OCI-LY1 (cell line): ENCODE data around the gene HECW1.

Experiments used
- EZH2 ChIP-seq: fragments of 200-600 bp; sonication (generic), shearing (Covaris generic); IDR thresholded peaks from 2 replicates; pipeline ENCODE4 v1.8.0; 2017; ENCODE audit warnings: borderline replicate concordance, mixed run types, mild to moderate bottlenecking, antibody characterized with exemption, low read length, moderate library complexity, mixed read lengths
- TF ChIP-seq, protein P1 (sequence below): fragments of 200-600 bp; sonication (generic), shearing (Covaris generic); IDR thresholded peaks from 2 replicates; pipeline ENCODE4 v1.5.1; 2017; ENCODE audit warnings: mild to moderate bottlenecking, antibody characterized with exemption, low read length, moderate library complexity, mixed read lengths

DNA sequence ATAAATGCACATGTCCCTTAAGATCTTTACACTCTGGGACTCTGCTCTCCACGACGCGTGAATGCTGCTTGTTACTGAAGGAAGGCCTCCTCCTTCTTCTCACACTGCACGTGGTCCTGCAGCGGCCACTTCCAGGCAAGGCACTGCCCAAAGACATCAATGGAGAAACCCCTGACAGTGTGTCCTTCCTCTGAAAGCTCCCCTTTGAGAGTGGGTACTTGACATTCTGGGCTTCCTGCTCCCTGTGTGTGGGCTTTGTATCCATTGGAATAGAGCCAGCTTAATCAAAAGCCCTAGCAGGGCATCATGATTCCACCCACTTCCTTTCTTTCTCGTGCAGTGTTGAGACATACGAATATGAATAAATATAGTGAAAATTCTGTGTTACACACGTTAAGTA lies 400.8 kb downstream of the HECW1 start:
- TF ChIP-seq, protein P1, sequence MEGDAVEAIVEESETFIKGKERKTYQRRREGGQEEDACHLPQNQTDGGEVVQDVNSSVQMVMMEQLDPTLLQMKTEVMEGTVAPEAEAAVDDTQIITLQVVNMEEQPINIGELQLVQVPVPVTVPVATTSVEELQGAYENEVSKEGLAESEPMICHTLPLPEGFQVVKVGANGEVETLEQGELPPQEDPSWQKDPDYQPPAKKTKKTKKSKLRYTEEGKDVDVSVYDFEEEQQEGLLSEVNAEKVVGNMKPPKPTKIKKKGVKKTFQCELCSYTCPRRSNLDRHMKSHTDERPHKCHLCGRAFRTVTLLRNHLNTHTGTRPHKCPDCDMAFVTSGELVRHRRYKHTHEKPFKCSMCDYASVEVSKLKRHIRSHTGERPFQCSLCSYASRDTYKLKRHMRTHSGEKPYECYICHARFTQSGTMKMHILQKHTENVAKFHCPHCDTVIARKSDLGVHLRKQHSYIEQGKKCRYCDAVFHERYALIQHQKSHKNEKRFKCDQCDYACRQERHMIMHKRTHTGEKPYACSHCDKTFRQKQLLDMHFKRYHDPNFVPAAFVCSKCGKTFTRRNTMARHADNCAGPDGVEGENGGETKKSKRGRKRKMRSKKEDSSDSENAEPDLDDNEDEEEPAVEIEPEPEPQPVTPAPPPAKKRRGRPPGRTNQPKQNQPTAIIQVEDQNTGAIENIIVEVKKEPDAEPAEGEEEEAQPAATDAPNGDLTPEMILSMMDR = no peak
- no peak for TF ChIP-seq EZH2
